Measurements from ENCODE around the gene SSX2IP. TPM values are rescaled to one million over a fixed set of nuclear protein-coding genes. Genes with fewer than 3 reads are reported as not detected.

SSX2IP gene
- total and polyA plus RNA-seq, 2 experiments from 2014 or later, result 23.2 to 28.4 TPM

DNA sequence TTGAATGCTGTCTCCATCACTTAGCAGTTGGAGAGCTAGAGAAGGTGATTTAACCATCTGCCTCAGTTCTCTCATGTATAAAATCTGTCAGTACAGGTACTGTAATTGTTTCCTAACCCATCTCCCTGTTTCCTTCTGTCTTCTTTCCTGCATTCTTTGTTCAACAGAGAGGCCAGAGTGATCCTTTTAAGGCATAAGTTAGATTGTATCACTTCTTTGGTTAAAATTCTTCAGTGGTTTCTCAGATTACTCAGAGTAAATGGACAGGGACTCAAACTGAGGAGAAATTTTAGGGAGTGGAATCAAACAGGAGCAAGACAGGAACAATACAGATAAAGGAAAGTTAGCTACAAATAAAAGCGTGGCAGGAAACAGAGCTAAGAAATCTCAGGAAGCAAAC, 45.2 kb upstream of the SSX2IP start:
- no peak overlapping the region for H3K4me3 Mint-ChIP-seq
- Histone ChIP-seq H3K4me1 (ENCODE audit: insufficient read depth) (peaks cover 21% of the 10 kb centered on the region), H3K9me2 (ENCODE audit: insufficient read depth) (no peaks in the 10 kb centered on the region), H3K79me2 (replicated peaks; ENCODE audit: insufficient read depth) (no peaks in the 10 kb centered on the region), H4K20me1 (replicated peaks; ENCODE audit: insufficient read depth) (no peaks in the 10 kb centered on the region), H3K4me2 (no peak overlapping the region), H3K4me3 (no peak overlapping the region), H3K27me3 (ENCODE audit: insufficient read depth) (no peaks in the 10 kb centered on the region), H3K36me3 (ENCODE audit: insufficient read depth) (no peaks in the 10 kb centered on the region), H3F3A (replicated peaks; ENCODE audit: low read depth) (no peaks in the 10 kb centered on the region; the same call in 1 of the 2 replicates), H2AFZ (peak overlapping the region; percentile 89; the same call in 1 of the 2 replicates), H3K27ac (ENCODE audit: low read depth) (no peak overlapping the region)
- TF ChIP-seq NANOG (IDR thresholded peaks at IDR 0.05; ENCODE audit: borderline replicate concordance) (no peak), ZNF462 (CRISPR knock-in tag; IDR thresholded peaks at IDR 0.05) (no peak), EZH2 (IDR thresholded peaks at IDR 0.05; ENCODE audit: low read depth, unreplicated experiment) (no peak), CREB1 (CRISPR knock-in tag; IDR thresholded peaks at IDR 0.05; ENCODE audit: low read depth) (no peak), CTCF (conservative IDR thresholded peaks at IDR 0.05; ENCODE audit: low read depth in 2 of 2) (no peak), POLR2AphosphoS5 (IDR thresholded peaks at IDR 0.05; ENCODE audit: low read depth) (no peak), JUNB (IDR thresholded peaks at IDR 0.05; ENCODE audit: unreplicated experiment) (no peak), EZH2phosphoT487 (IDR thresholded peaks at IDR 0.05; ENCODE audit: unreplicated experiment) (no peak), ZNF331 (CRISPR knock-in tag; IDR thresholded peaks at IDR 0.05; ENCODE audit: low read depth) (no peak), ETS1 (IDR thresholded peaks at IDR 0.05) (no peak), STAT1 (IDR thresholded peaks at IDR 0.05; ENCODE audit: unreplicated experiment) (no peak), ZNF114 (CRISPR knock-in tag; IDR thresholded peaks at IDR 0.05) (no peak)
- no peak overlapping the region for H3K27ac Mint-ChIP-seq
- H3K27me3 Mint-ChIP-seq (ENCODE audit: insufficient read depth, low read depth, poor library complexity), result no peaks in the 10 kb centered on the region
- peaks cover 19% of the 10 kb centered on the region for H3K4me1 Mint-ChIP-seq
- DNase-seq (ENCODE audit: low spot score), result no peak
- no peak for ATAC-seq
- peaks cover 2% of the 10 kb centered on the region; the same call in 1 of the 3 replicates for H3K36me3 Mint-ChIP-seq (ENCODE audit: low read depth)
- no peaks in the 10 kb centered on the region; the same call in 2 of the 3 replicates for H3K9me3 Mint-ChIP-seq
